Measurements from ENCODE around the gene ERP44.

GRCh38 chr9:99929652-99930051 is 169.1 kb downstream of the ERP44 start:
- TF ChIP-seq POLR2A (IDR thresholded peaks at IDR 0.05; ENCODE audit: low read length) (no peak), GATA1 (IDR thresholded peaks at IDR 0.05; ENCODE audit: low read depth, low read length) (no peak)

Measured in erythroblast (primary cell).